Calu3 (cell line): ENCODE measurements around the gene ESRRB. TPM values are rescaled to one million over a fixed set of nuclear protein-coding genes. Genes with fewer than 3 reads are reported as not detected.

Experiments
- BruUV-seq: library from RNA; stranded (reverse); fragments of 400-500 nt; replicated peaks from 2 replicates; lab custom pipeline; 2021; lab: Mats Ljungman, UMichigan
- CTCF ChIA-PET: fragments of 300-600 bp; sonication (Branson Sonifier 250); formaldehyde crosslinking; loops from one replicate; lab custom pipeline; 2022; ENCODE audit warnings: antibody characterized with exemption; lab: Charles Lee
- DNase-seq: peaks from one replicate; pipeline ENCODE4 v3.0.0; 2022
- H3K27ac Mint-ChIP-seq: one replicate; pipeline ENCODE4 v1.8.0; 2022; ENCODE audit warnings: mixed read lengths; ENCODE audit not compliant: unreplicated experiment
- H3K27me3 Mint-ChIP-seq: one replicate; pipeline ENCODE4 v1.8.0; 2022; ENCODE audit warnings: mixed read lengths; ENCODE audit not compliant: unreplicated experiment
- H3K36me3 Mint-ChIP-seq: one replicate; pipeline ENCODE4 v1.8.0; 2022; ENCODE audit warnings: mild to moderate bottlenecking, moderate library complexity, mixed read lengths; ENCODE audit not compliant: insufficient read depth, unreplicated experiment
- H3K4me1 Mint-ChIP-seq: one replicate; pipeline ENCODE4 v1.8.0; 2022; ENCODE audit warnings: mild to moderate bottlenecking, low read depth, mixed read lengths; ENCODE audit not compliant: unreplicated experiment
- H3K4me3 Mint-ChIP-seq: one replicate; pipeline ENCODE4 v1.8.0; 2022; ENCODE audit warnings: mild to moderate bottlenecking, low read depth, moderate library complexity, mixed read lengths; ENCODE audit not compliant: unreplicated experiment
- H3K9me3 Mint-ChIP-seq: one replicate; pipeline ENCODE4 v1.8.0; 2022; ENCODE audit warnings: low read depth, mixed read lengths; ENCODE audit not compliant: unreplicated experiment
- intact Hi-C: fragments of 100-400 bp; cut with micrococcal nuclease; formaldehyde crosslinking; loops from one replicate; pipeline ENCODE4 v1.10.0; 2022; ENCODE audit not compliant: unreplicated experiment
- total RNA-seq: library from RNA; stranded (reverse); gene quantifications from 2 replicates; pipeline ENCODE4 v1.2.3, GENCODE V29; 2022
- TF ChIP-seq, protein P1 (sequence below): fragments of 200-600 bp; IDR thresholded peaks from one replicate; pipeline ENCODE4 v1.8.0; 2022; ENCODE audit warnings: antibody characterized with exemption; ENCODE audit not compliant: unreplicated experiment

The ESRRB gene
- total RNA-seq, 1 experiment from 2014 or later = 0.21 TPM

DNA sequence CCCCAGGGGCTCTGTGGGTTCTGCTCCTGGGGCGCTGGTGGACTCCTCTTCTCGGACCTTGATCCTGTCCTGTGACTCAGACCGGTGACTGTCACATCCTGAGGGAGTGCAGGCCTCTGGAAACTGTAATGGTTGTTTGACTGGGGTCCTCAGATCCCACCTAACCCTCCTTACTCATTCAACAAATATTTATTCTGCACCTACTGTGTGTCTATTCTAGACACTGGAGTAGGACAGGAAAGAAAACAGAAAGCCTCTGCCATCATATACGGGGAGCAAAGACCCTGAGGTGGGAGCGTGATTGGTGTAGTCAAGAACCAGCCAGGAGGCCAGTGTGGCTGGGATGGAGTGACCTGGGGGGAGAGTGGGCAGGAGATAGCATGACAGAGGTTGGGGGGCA, 47.6 kb downstream of the ESRRB start:
- no peaks in the 10 kb centered on the region for H3K9me3 Mint-ChIP-seq
- no TSS peak for BruUV-seq
- H3K4me3 Mint-ChIP-seq = no peak overlapping the region
- H3K27ac Mint-ChIP-seq = no peak overlapping the region
- CTCF ChIA-PET = interaction anchor here (0.7 kb wide), 1 partner anchor 126 kb away, joined by 3 read pairs; no protein-coding TSS in a partner anchor
- H3K27me3 Mint-ChIP-seq = peaks cover 74% of the 10 kb centered on the region
- intact Hi-C loops = no loop called here
- no peak for DNase-seq
- no peaks in the 10 kb centered on the region for H3K36me3 Mint-ChIP-seq
- TF ChIP-seq, protein P1, sequence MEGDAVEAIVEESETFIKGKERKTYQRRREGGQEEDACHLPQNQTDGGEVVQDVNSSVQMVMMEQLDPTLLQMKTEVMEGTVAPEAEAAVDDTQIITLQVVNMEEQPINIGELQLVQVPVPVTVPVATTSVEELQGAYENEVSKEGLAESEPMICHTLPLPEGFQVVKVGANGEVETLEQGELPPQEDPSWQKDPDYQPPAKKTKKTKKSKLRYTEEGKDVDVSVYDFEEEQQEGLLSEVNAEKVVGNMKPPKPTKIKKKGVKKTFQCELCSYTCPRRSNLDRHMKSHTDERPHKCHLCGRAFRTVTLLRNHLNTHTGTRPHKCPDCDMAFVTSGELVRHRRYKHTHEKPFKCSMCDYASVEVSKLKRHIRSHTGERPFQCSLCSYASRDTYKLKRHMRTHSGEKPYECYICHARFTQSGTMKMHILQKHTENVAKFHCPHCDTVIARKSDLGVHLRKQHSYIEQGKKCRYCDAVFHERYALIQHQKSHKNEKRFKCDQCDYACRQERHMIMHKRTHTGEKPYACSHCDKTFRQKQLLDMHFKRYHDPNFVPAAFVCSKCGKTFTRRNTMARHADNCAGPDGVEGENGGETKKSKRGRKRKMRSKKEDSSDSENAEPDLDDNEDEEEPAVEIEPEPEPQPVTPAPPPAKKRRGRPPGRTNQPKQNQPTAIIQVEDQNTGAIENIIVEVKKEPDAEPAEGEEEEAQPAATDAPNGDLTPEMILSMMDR = no peak
- H3K4me1 Mint-ChIP-seq = no peaks in the 10 kb centered on the region

DNA sequence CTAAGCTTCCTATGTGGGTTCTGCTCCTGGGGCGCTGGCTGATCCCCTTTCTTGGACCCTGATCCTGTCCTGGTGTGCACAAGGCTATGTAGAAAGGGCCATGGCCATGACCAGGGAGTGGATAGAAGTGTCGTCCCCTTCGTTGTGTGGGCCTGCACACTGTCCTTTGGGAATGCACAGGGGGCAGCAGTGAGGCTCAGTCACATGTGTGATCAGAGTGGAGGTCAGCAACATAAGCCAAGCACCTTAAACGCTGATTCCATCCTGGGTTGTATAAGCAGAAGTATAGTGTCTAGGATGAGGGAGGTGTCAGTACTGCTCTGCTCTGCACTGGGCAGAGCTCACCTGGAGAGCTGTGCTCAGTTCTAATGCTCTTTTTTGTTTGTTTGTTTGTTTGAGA, 48.4 kb downstream of the ESRRB start:
- no peak for DNase-seq
- TF ChIP-seq, protein P1 = no peak
- H3K27ac Mint-ChIP-seq = no peak overlapping the region
- no peaks in the 10 kb centered on the region for H3K36me3 Mint-ChIP-seq
- CTCF ChIA-PET = no interaction called here
- H3K9me3 Mint-ChIP-seq = no peaks in the 10 kb centered on the region
- no TSS peak for BruUV-seq
- H3K4me3 Mint-ChIP-seq = no peak overlapping the region
- H3K4me1 Mint-ChIP-seq = no peaks in the 10 kb centered on the region
- peaks cover 74% of the 10 kb centered on the region for H3K27me3 Mint-ChIP-seq
- intact Hi-C loops = no loop called here

DNA sequence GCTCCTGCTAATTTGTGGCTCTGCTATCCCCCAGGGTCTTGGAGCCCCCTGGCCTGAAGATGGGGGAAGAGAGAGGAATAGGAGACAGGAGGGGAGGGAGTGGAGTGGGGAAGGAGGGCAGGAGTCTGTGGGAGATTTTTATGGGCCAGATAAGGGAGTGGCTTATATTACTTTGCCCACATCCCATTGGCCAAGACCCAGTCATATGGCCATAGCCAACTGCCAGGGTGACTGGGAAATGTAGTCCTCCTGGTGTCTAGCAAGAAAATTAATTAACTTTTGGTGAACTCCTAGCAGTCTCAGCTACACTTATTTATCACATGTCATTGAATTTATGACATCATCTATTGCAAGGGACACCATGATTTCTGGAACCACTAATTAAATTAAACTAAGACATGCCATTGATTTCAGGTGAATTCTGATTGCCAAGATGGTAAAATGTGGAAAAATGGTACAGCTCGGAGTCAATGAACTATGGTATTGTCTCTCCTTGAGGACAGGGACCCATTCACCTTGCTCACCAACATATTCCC, 50.3 kb downstream of the ESRRB start:
- intact Hi-C loops = no loop called here
- no peak overlapping the region for H3K27ac Mint-ChIP-seq
- H3K9me3 Mint-ChIP-seq = no peaks in the 10 kb centered on the region
- DNase-seq = no peak
- H3K4me3 Mint-ChIP-seq = no peak overlapping the region
- H3K4me1 Mint-ChIP-seq = no peaks in the 10 kb centered on the region
- TF ChIP-seq, protein P1 = no peak
- CTCF ChIA-PET = no interaction called here
- no TSS peak for BruUV-seq
- H3K36me3 Mint-ChIP-seq = no peaks in the 10 kb centered on the region
- H3K27me3 Mint-ChIP-seq = peaks cover 61% of the 10 kb centered on the region

DNA sequence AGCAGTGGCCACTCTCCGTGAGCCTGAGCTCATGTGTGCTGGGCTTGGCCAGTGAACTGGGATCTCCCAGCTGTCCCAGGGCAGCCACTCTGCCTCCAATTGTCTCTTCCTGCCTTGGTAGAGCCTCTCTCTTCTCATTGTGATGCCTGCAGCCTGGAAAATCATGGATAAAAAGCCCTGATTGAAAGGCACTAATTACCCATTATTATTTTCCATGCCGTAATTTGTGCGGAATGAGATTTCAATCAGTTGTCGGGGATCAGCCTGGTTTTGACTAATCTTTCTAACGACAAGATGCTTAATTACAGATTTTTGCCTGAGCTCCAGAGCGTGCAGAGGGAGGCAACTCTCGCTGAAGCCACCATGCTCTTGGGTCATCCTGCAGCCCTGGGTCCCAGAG, 52.7 kb downstream of the ESRRB start:
- Mint-ChIP-seq H3K36me3 (no peaks in the 10 kb centered on the region), H3K27me3 (peaks cover 85% of the 10 kb centered on the region), H3K27ac (no peak overlapping the region), H3K4me3 (no peak overlapping the region), H3K9me3 (no peaks in the 10 kb centered on the region), H3K4me1 (no peaks in the 10 kb centered on the region)
- CTCF ChIA-PET = interaction anchor here (0.7 kb wide), 1 partner anchor 9 kb away, joined by 3 read pairs; no protein-coding TSS in a partner anchor
- TF ChIP-seq, protein P1 = no peak
- no peak for DNase-seq
- intact Hi-C loops = no loop called here
- BruUV-seq = no TSS peak
